ENCODE results near the gene PTPRCAP. TPM values are rescaled to one million over a fixed set of nuclear protein-coding genes. Genes with fewer than 3 reads are reported as not detected.

Gene PTPRCAP
- total and polyA plus RNA-seq, 9 of the 15 experiments (the other 6 are each of a cell fraction or from before 2014, with no cell fraction given), result 0.22 to 2.0 (median 1.1) TPM; not detected in 4

DNA sequence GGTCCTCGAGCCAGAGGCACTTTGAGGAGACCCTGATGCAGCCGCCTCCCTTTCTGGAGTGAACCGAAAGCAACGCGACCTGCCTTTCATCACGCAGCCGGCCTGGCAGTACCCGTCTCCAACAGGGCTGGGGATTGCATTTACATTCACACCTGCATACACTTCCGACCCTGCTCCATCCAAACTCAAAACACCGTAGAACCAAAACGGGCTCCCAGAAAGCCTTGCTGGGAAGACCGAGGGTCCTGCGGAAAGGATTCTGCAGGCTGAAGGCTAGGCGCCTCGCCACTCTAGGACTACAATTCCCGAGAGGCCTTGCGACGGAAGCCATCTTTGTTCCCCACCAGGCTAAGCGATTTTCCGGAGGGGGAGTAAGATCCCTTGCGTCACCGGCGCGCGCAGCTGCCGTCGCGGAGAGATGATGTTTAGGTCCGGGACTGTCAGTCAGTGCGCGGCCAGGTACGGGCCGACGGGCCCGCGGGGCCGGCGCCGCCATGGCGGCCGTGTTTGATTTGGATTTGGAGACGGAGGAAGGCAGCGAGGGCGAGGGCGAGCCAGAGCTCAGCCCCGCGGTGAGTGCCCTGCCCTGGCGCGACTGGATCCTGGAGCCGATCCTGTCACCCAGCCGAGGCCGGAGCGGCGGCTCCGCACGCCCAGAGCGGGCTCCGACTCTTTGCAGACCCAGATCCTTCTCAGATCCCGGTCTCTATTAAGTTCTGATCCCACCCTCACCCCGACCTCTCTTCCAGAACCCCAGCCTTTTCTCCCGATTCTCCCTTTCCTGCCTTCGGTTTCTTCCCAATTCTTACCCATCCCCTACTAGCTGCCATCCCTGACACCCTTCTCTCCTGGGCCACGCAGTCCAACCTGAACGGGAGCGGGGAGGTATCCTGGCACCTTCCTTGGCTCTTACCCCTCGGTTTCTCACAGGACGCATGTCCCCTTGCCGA, 9.2 kb downstream of the PTPRCAP start, which contains the start of gene RPS6KB2 (continued):
- TF ChIP-seq ZBTB1 (CRISPR knock-in tag; IDR thresholded peaks at IDR 0.05; ENCODE audit: borderline replicate concordance, low read depth) (no peak), FOS (IDR thresholded peaks at IDR 0.05; ENCODE audit: extremely low read depth, insufficient read length) (no peak), E2F3 (CRISPR knock-in tag; IDR thresholded peaks at IDR 0.05) (no peak), SIX5 (IDR thresholded peaks at IDR 0.05; ENCODE audit: borderline replicate concordance in 1 of 2, insufficient read depth in 1 of 2, low read depth in 1 of 2, low read length in 2 of 2) (peak; percentile 92 to 94), ZNF253 (CRISPR knock-in tag; conservative IDR thresholded peaks at IDR 0.05) (no peak), MEF2D (tag; conservative IDR thresholded peaks at IDR 0.05; ENCODE audit: low read depth) (no peak), ZNF431 (CRISPR knock-in tag; IDR thresholded peaks at IDR 0.05) (no peak), KAT7 (CRISPR knock-in tag; IDR thresholded peaks at IDR 0.05; ENCODE audit: borderline replicate concordance) (peak; percentile 86), TAL1 (IDR thresholded peaks at IDR 0.05) (no peak), ZNF780A (CRISPR knock-in tag; IDR thresholded peaks at IDR 0.05) (no peak), HNRNPLL (IDR thresholded peaks at IDR 0.05; ENCODE audit: low read depth, low read length, poor library complexity, severe bottlenecking) (peak; percentile 78), HMGN3 (IDR thresholded peaks at IDR 0.05; ENCODE audit: borderline replicate concordance, extremely low read depth, insufficient read length, low read depth, low read length) (peak; percentile 35), PTRF (tag; IDR thresholded peaks at IDR 0.05) (no peak), ZNF324 (CRISPR knock-in tag; IDR thresholded peaks at IDR 0.05) (no peak), RBBP5 (IDR thresholded peaks at IDR 0.05; ENCODE audit: borderline replicate concordance, insufficient read depth, low read length, poor library complexity, severe bottlenecking) (peak; percentile 94)
- TF ChIP-seq, protein P1, sequence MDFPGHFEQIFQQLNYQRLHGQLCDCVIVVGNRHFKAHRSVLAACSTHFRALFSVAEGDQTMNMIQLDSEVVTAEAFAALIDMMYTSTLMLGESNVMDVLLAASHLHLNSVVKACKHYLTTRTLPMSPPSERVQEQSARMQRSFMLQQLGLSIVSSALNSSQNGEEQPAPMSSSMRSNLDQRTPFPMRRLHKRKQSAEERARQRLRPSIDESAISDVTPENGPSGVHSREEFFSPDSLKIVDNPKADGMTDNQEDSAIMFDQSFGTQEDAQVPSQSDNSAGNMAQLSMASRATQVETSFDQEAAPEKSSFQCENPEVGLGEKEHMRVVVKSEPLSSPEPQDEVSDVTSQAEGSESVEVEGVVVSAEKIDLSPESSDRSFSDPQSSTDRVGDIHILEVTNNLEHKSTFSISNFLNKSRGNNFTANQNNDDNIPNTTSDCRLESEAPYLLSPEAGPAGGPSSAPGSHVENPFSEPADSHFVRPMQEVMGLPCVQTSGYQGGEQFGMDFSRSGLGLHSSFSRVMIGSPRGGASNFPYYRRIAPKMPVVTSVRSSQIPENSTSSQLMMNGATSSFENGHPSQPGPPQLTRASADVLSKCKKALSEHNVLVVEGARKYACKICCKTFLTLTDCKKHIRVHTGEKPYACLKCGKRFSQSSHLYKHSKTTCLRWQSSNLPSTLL (IDR thresholded peaks at IDR 0.05), result no peak
- TF ChIP-seq, protein P2, sequence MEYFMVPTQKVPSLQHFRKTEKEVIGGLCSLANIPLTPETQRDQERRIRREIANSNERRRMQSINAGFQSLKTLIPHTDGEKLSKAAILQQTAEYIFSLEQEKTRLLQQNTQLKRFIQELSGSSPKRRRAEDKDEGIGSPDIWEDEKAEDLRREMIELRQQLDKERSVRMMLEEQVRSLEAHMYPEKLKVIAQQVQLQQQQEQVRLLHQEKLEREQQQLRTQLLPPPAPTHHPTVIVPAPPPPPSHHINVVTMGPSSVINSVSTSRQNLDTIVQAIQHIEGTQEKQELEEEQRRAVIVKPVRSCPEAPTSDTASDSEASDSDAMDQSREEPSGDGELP (CRISPR knock-in tag; IDR thresholded peaks at IDR 0.05; ENCODE audit: borderline replicate concordance), result peak; percentile 94
- TF ChIP-seq, protein P3, sequence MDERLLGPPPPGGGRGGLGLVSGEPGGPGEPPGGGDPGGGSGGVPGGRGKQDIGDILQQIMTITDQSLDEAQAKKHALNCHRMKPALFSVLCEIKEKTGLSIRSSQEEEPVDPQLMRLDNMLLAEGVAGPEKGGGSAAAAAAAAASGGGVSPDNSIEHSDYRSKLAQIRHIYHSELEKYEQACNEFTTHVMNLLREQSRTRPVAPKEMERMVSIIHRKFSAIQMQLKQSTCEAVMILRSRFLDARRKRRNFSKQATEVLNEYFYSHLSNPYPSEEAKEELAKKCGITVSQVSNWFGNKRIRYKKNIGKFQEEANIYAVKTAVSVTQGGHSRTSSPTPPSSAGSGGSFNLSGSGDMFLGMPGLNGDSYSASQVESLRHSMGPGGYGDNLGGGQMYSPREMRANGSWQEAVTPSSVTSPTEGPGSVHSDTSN (CRISPR knock-in tag; IDR thresholded peaks at IDR 0.05; ENCODE audit: low read depth), result peak; percentile 76
- TF ChIP-seq, protein P3 (tag; conservative IDR thresholded peaks at IDR 0.05; ENCODE audit: low read depth), result peak; percentile 79
- TF ChIP-seq, protein P4, sequence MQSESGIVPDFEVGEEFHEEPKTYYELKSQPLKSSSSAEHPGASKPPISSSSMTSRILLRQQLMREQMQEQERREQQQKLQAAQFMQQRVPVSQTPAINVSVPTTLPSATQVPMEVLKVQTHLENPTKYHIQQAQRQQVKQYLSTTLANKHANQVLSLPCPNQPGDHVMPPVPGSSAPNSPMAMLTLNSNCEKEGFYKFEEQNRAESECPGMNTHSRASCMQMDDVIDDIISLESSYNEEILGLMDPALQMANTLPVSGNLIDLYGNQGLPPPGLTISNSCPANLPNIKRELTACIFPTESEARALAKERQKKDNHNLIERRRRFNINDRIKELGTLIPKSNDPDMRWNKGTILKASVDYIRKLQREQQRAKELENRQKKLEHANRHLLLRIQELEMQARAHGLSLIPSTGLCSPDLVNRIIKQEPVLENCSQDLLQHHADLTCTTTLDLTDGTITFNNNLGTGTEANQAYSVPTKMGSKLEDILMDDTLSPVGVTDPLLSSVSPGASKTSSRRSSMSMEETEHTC (IDR thresholded peaks at IDR 0.05), result no peak
